ENCODE measurements around the gene TCTN1.

- TF ChIP-seq CTCF (IDR thresholded peaks at IDR 0.05; ENCODE audit: low read length) (no peak), EZH2 (IDR thresholded peaks at IDR 0.05; ENCODE audit: borderline replicate concordance, low read length) (no peak)
Measured at GRCh38 chr12:110670161-110670701, 56.3 kb downstream of the TCTN1 start.
